Activated CD4-positive, alpha-beta memory T cell treated with anti-CD3 and anti-CD28 coated beads for 36 hours (primary cell): Measurements from ENCODE around the gene SDCCAG8. TPM values are rescaled to one million over a fixed set of nuclear protein-coding genes. Genes with fewer than 3 reads are reported as not detected.

Source experiments
- CTCF ChIA-PET: fragments of 350-600 bp; sonication (Branson Sonifier 250); formaldehyde crosslinking; loops from one replicate; lab custom pipeline; 2021; ENCODE audit warnings: antibody characterized with exemption, inconsistent platforms; lab: Charles Lee
- POLR2A ChIA-PET: fragments of 350-600 bp; sonication (Branson Sonifier 250); formaldehyde crosslinking; loops from one replicate; lab custom pipeline; 2021; ENCODE audit warnings: antibody characterized with exemption; lab: Charles Lee
- DNase-seq: peaks from one replicate; pipeline ENCODE4 v3.0.0-alpha.2; 2020
- H3K27ac Mint-ChIP-seq: one replicate; pipeline ENCODE4 v1.8.0; 2021; ENCODE audit warnings: mixed read lengths
- H3K27me3 Mint-ChIP-seq: one replicate; pipeline ENCODE4 v1.8.0; 2021; ENCODE audit warnings: mixed read lengths
- H3K36me3 Mint-ChIP-seq: one replicate; pipeline ENCODE4 v1.8.0; 2021; ENCODE audit warnings: mixed read lengths
- H3K4me1 Mint-ChIP-seq: one replicate; pipeline ENCODE4 v1.8.0; 2021; ENCODE audit warnings: low read depth, mixed read lengths
- H3K4me3 Mint-ChIP-seq: one replicate; pipeline ENCODE4 v1.8.0; 2021; ENCODE audit warnings: mild to moderate bottlenecking, mixed read lengths
- H3K9me3 Mint-ChIP-seq: one replicate; pipeline ENCODE4 v1.8.0; 2021; ENCODE audit warnings: mixed read lengths
- intact Hi-C: fragments of 100-400 bp; cut with micrococcal nuclease; formaldehyde crosslinking; loops from one replicate; pipeline ENCODE4 v1.15.1; 2023
- total RNA-seq, 2 experiments: library from RNA; stranded (reverse); gene quantifications; one replicate each; pipeline ENCODE4 v1.2.3, GENCODE V29; 2021

Gene SDCCAG8
- total RNA-seq, 2 experiments from 2014 or later: 20.7 to 23.2 TPM

DNA sequence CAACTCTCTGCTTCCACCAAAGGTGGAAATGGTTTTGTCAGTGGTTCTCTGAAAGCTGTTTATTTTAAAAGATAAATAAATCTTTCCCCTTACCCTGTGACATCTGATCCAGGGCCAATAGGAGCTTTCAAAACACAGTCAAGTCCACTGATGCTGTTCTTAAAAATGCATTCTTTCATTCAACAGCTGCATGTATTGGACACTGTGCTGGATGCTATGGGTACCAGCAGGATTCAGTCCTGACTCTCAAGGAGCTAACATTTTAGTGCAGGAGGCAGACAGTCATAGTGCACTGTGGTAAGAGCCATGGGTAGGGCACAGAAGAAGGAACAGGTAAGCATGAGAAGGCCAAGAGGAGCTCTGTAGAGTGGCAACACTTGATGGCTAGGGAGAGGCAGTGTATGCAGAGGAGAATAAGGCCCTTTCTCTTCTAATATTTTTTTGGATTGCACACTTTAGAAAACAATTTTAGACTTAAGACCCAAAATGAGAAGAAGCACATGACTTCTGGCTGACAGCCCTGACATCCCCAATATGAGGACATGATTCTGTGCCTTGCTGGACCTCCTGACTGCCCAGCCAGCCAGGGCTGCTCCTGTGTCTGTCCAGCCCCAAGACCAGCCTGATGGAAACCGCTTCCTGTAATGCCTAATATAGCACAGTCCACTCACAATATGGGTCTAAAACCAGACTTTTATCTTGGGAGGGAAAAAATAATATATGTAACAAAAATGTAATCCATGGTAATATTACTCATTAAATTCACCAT lies 207.3 kb downstream of the SDCCAG8 start:
- intact Hi-C loops: no loop called here
- no peak for DNase-seq
- POLR2A ChIA-PET: no interaction called here
- Mint-ChIP-seq H3K4me1 (no peaks in the 10 kb centered on the region), H3K9me3 (no peaks in the 10 kb centered on the region), H3K4me3 (no peak overlapping the region), H3K36me3 (peaks cover 7% of the 10 kb centered on the region), H3K27ac (no peak overlapping the region), H3K27me3 (no peaks in the 10 kb centered on the region)
- CTCF ChIA-PET: no interaction called here

DNA sequence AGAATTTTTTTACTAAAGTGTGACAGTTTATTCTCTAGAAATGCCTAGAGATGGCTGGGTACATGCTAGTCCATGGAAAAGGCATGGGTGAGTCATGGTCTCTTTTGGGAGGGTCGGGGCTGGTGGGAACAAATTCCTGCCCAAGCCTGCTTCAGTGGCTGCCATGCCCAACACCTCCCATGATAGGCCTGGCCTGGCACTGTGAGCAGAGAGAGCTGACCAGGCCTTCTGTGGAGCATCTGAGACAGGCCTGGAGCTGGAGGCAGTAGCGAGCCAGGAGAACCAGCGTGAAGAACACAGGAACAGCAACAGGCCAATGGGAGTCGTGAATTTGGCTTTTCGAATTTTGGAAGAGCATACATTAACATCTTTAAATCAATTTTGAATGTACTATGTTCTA lies 209.2 kb downstream of the SDCCAG8 start:
- DNase-seq: no peak
- no peak overlapping the region for H3K27ac Mint-ChIP-seq
- intact Hi-C loops: no loop called here
- H3K27me3 Mint-ChIP-seq: no peaks in the 10 kb centered on the region
- no peak overlapping the region for H3K4me3 Mint-ChIP-seq
- H3K36me3 Mint-ChIP-seq: peaks cover 8% of the 10 kb centered on the region
- no peaks in the 10 kb centered on the region for H3K9me3 Mint-ChIP-seq
- POLR2A ChIA-PET: no interaction called here
- CTCF ChIA-PET: no interaction called here
- no peaks in the 10 kb centered on the region for H3K4me1 Mint-ChIP-seq

DNA sequence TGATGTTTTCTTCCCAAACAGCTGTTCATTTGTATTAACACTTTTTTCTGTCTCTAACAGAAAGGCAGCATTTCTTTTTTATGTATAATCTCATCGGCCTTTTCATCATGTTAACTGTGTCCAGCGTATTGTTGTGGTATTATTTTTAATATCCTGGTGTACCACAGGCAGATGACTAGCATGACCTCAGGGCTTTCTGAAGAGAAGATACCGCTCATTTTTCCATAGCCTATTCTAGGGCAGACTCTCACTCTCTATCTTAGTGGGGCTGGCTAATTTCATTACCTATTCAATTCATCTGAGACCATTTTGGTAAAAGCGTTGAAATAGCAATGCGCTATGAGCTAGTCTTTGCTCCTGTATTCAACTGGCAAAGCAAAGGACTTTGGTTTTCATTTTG lies 209.9 kb downstream of the SDCCAG8 start:
- intact Hi-C loops: no loop called here

DNA sequence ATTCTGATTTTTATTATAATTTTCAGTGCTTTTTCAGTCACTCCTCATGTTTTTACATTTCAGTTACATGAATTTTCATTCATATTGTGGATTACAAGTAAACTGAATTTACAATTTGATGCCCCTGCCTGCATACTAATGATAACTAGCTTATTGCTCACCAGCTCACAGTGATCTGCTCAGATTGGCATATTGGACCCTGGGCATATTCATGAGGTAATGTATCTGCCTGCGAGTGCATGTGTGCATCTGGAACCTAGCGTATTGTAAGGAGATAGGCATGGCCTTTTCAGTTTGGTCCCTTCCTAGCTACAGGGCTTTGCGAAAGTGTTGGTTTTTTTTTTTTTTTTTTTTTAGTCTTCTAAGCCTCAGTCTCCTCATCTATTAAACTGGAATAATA lies 213.7 kb downstream of the SDCCAG8 start:
- CTCF ChIA-PET: no interaction called here
- Mint-ChIP-seq H3K4me1 (peaks cover 3% of the 10 kb centered on the region), H3K27me3 (no peaks in the 10 kb centered on the region), H3K36me3 (peaks cover 9% of the 10 kb centered on the region), H3K4me3 (no peak overlapping the region), H3K27ac (no peak overlapping the region), H3K9me3 (no peaks in the 10 kb centered on the region)
- POLR2A ChIA-PET: no interaction called here
- DNase-seq: no peak
- intact Hi-C loops: no loop called here

More for the DNA sequence above, 209.9 kb downstream of the SDCCAG8 start:
- H3K27ac Mint-ChIP-seq: no peak overlapping the region
- ChIA-PET CTCF (no interaction called here), POLR2A (no interaction called here)
- no peaks in the 10 kb centered on the region for H3K27me3 Mint-ChIP-seq
- no peak overlapping the region for H3K4me3 Mint-ChIP-seq
- no peaks in the 10 kb centered on the region for H3K9me3 Mint-ChIP-seq
- no peaks in the 10 kb centered on the region for H3K4me1 Mint-ChIP-seq
- no peak for DNase-seq
- H3K36me3 Mint-ChIP-seq: peaks cover 8% of the 10 kb centered on the region

DNA sequence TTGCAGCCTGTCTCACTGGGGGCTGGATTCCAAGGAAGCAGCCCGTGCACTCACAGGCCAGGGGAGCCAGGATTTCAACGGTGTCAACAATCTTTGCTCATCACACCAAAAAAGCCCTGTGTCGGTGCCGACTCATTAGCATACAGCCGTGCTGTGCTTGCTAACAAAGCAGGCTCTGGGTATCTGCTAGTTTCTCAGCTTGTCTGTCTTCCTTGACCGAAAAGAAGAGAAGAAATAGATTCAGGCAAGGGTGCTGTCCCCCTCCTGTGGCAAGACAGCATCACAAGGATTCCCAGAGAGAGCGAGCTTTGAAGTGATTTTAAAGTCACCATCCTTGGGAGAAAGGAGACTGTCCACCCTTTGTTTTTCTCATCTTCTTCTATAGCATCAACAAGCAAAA lies 214.7 kb downstream of the SDCCAG8 start:
- Mint-ChIP-seq H3K27ac (no peak overlapping the region), H3K36me3 (peaks cover 16% of the 10 kb centered on the region), H3K9me3 (no peaks in the 10 kb centered on the region), H3K4me1 (peaks cover 3% of the 10 kb centered on the region), H3K4me3 (no peak overlapping the region), H3K27me3 (no peaks in the 10 kb centered on the region)
- DNase-seq: no peak
- ChIA-PET CTCF (no interaction called here), POLR2A (no interaction called here)
- intact Hi-C loops: no loop called here

DNA sequence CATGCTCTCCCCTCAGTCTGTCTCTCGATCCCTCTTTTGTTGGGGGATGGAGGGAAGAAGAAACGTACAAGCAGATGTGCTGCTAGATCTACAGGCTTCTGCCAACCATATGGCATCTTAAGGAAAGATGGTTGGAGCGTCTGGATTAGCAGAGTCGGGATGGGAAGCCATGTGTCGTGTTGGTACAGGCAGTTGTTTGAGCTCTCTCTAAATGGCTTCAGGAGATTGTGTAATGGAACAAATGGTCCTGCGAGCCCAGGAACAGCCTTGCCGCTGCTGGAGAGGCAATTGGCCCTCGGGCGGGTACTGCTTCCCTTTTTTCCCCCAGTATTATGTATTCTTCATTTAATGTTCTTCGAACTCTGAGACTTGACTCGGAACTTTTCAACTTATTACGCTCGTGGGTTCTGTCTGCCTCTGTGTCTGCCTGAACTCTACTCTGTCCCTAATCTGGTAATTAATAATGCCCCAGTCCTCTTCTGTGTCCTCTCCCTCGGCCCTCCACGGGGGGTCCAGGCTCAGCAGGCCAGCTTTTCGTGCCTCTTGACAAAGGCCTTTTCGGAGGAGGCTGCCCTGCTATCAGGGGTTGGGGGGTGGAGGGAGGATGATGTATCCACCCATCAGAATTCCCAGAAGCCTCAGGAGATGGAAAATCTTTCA lies 215.3 kb downstream of the SDCCAG8 start:
- CTCF ChIA-PET: no interaction called here
- H3K27me3 Mint-ChIP-seq: no peaks in the 10 kb centered on the region
- H3K36me3 Mint-ChIP-seq: peaks cover 16% of the 10 kb centered on the region
- no peak for DNase-seq
- no peak overlapping the region for H3K4me3 Mint-ChIP-seq
- no peaks in the 10 kb centered on the region for H3K9me3 Mint-ChIP-seq
- POLR2A ChIA-PET: no interaction called here
- H3K4me1 Mint-ChIP-seq: peaks cover 3% of the 10 kb centered on the region
- intact Hi-C loops: no loop called here
- no peak overlapping the region for H3K27ac Mint-ChIP-seq

DNA sequence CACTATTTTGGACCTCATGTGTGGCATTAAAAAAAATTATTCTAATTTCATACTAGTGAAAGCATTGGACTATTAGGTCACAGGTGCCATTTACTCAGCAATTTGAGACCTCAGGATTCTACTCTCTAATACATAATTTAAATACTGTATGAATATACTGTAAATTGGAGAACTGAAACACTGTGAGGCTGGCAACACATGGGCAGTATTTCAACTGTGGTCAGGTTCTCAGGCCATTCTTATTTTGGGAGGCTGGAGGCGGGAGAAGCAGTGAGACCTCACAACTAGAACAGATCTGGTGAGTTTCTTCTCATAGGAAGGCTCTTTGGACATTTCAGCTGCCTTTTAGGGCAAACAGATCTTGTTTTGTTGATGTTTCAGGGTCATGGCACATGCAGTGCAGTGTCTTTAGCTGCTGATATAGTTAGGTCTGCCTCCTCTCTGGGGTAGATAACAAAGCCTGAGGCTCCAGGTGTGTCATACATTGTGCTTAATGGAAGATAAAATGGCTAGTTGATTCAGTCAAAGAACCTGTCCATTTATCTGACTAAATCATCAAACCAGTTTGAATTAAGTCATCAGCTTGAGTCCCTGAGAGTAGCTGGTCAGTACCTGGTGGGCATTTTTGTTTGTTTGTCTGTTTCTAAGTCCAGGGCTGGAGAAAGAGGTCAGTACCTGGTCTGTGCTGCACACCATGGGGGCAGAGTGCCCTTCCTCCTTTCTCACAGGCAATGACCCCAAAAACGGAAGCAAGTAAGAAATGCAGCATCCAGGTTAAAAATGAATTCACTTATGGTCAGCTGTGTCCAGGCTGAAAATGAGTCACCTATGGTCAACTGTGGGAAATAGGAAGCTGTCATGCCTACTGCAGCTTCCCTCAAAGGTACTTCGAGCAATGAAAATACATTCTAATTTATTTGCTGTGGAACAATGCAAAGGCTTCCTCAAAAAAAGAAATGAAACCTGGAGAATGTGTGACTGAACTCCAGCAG lies 216.2 kb downstream of the SDCCAG8 start:
- ChIA-PET CTCF (no interaction called here), POLR2A (no interaction called here)
- H3K4me3 Mint-ChIP-seq: no peak overlapping the region
- peaks cover 3% of the 10 kb centered on the region for H3K4me1 Mint-ChIP-seq
- intact Hi-C loops: no loop called here
- H3K9me3 Mint-ChIP-seq: no peaks in the 10 kb centered on the region
- peaks cover 20% of the 10 kb centered on the region for H3K36me3 Mint-ChIP-seq
- H3K27ac Mint-ChIP-seq: no peak overlapping the region
- DNase-seq: no peak
- H3K27me3 Mint-ChIP-seq: no peaks in the 10 kb centered on the region

DNA sequence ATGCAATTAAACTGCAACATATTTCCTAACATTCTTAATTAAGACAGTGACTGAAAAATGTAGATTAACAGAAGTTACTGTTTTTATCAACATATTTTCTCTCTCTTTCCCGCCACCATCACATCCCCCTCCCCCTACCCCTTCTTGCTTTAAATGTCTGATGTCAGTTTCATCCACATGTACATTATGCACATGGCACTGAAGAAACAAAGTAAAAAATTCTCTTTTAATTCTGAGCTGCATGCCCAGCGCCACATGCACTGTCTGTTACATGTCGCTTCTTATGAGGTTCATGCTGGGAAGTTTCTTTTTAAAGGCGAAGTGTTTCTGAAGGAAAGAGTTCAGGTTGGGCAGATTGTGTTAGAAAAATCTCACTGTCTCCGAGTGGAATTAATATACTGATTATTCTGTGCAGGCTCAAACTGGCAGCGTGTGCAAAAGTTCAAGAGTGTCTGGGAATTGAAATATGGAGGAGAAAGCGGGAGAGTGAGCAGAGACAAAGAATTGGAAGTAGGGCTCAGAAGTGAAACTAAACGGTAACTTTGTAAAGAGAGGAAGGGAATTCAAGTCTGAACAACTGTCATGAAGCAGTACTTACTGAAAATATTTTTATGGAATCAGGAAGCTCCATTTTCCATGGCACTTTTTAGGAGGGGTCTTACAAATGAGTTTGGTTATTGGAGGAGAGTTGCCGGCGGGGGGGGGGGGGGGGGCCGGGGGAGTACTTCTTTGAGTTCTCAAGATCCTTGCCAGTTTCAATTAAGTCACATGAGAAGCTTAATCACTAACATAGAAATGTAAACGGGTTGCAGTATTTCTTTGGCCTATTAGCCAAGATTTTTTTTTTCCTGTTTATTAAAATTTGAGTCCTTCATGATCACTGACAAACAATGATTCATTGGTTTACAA lies 217.6 kb downstream of the SDCCAG8 start:
- intact Hi-C loops: no loop called here
- Mint-ChIP-seq H3K27me3 (no peaks in the 10 kb centered on the region), H3K27ac (no peak overlapping the region), H3K36me3 (peaks cover 20% of the 10 kb centered on the region), H3K4me3 (no peak overlapping the region), H3K4me1 (peaks cover 3% of the 10 kb centered on the region), H3K9me3 (no peaks in the 10 kb centered on the region)
- DNase-seq: no peak
- POLR2A ChIA-PET: no interaction called here
- CTCF ChIA-PET: no interaction called here

DNA sequence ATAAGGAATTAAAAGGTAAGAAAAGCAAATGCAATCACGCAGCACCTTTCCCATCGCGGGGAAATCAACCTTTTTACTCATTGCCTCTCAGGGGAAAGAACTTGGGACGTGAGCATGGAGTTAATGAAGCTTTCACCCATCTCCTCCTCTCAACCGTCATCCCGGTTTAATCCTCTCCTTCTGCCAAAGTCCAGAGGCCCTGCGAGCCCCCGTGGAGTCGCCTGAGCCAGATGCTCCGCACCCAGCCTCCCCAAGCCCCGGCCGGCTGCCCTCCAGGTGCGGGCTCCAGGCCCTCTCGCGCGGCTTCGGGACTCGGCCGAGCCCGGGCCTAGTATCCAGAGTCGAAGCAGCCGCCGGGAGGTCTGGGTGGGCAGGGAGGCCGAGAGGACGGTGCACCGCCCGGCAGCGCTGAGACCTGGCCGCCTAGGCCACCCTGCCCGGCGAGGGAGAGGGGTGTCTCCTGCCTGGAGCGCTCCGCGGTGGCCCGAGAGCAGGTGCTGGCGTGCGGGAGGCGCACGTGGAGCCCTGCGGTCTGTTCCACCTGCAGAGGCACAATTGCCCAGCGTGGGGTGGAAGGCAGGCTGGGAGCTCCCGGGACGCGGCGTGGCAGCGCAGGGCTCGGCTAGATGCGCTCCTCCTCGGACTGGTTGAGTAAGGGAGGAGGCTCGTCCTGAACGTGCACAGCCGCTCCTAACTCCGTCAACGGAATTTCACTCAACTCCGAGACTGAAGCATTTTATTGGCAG lies 218.5 kb downstream of the SDCCAG8 start:
- ChIA-PET CTCF (no interaction called here), POLR2A (no interaction called here)
- Mint-ChIP-seq H3K27ac (no peak overlapping the region), H3K27me3 (no peaks in the 10 kb centered on the region), H3K36me3 (peaks cover 20% of the 10 kb centered on the region), H3K9me3 (no peaks in the 10 kb centered on the region), H3K4me1 (peaks cover 3% of the 10 kb centered on the region), H3K4me3 (no peak overlapping the region)
- intact Hi-C loops: no loop called here
- no peak for DNase-seq

DNA sequence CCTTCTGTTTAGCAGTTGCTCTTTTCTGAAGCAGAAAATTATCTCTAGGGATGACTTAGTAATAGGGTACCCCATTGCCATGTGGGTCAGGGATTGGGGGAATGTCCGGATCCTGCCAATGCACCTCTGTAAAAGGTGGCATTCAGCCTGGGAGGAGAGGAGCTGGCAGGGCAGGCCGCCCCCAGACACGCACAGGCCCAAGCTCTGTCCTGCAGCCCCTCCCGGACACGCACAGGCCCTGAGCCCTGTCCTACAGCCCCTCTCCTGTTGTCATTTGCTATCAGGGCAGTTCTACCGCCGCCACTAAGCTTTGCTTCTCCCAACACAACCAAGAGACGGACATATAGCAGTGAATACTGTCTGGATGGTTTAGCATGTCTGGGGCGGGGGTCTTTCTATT lies 219.1 kb downstream of the SDCCAG8 start:
- POLR2A ChIA-PET: no interaction called here
- DNase-seq: no peak
- peaks cover 20% of the 10 kb centered on the region for H3K36me3 Mint-ChIP-seq
- intact Hi-C loops: no loop called here
- no peaks in the 10 kb centered on the region for H3K27me3 Mint-ChIP-seq
- no peaks in the 10 kb centered on the region for H3K9me3 Mint-ChIP-seq
- CTCF ChIA-PET: no interaction called here
- no peak overlapping the region for H3K4me3 Mint-ChIP-seq
- no peak overlapping the region for H3K27ac Mint-ChIP-seq
- H3K4me1 Mint-ChIP-seq: peaks cover 4% of the 10 kb centered on the region

DNA sequence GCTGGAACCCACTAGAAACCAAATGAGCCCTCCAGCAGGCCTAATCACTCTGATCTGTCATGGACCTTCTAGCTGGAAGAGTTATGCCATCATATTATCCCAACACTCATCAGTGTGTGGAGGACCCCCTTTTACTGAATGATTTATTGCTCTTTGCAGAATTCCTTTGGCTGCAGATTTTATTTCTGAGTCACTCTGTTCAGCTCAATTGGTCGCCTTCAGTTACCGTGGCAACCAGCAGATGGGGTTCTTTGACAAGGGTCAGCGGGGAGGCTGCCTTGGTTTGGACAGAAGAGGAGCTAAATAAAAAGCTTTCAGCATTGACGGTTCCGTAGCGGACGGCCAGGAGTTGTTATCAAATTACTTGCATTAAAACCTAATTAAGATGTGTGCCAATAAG lies 220.1 kb downstream of the SDCCAG8 start:
- Mint-ChIP-seq H3K36me3 (peaks cover 15% of the 10 kb centered on the region), H3K27ac (no peak overlapping the region), H3K4me1 (peaks cover 6% of the 10 kb centered on the region), H3K4me3 (no peak overlapping the region), H3K27me3 (no peaks in the 10 kb centered on the region), H3K9me3 (no peaks in the 10 kb centered on the region)
- POLR2A ChIA-PET: no interaction called here
- CTCF ChIA-PET: no interaction called here
- no peak for DNase-seq
- intact Hi-C loops: no loop called here
